Ovary (tissue), 3 donors: ENCODE measurements around the gene NAALADL2.

Experiments
- EP300 ChIP-seq: sonication (generic); formaldehyde crosslinking; IDR thresholded peaks from one replicate; pipeline ENCODE4 v1.6.1; 2017; ENCODE audit warnings: antibody characterized with exemption
- POLR2A ChIP-seq: fragments of 450-650 bp; IDR thresholded peaks from one replicate; pipeline ENCODE4 v1.6.1; 2017; ENCODE audit warnings: antibody characterized with exemption, mild to moderate bottlenecking, moderate library complexity
- TF ChIP-seq, protein P1 (sequence below), 3 donors: fragments of 450-650 bp in 2 of 3; fragments of 200-600 bp in 1 of 3; IDR thresholded peaks; one replicate each; pipeline versions ENCODE4 v1.5.1 to v1.8.0; 2016 to 2022; ENCODE audit warnings: antibody characterized with exemption in 3 of 3, mild to moderate bottlenecking in 1 of 3
- donor health status: DM: no; HTN: no; CAD: no.

GRCh38 chr3:175187586-175187985, 328.5 kb downstream of the NAALADL2 start:
- TF ChIP-seq, protein P1, sequence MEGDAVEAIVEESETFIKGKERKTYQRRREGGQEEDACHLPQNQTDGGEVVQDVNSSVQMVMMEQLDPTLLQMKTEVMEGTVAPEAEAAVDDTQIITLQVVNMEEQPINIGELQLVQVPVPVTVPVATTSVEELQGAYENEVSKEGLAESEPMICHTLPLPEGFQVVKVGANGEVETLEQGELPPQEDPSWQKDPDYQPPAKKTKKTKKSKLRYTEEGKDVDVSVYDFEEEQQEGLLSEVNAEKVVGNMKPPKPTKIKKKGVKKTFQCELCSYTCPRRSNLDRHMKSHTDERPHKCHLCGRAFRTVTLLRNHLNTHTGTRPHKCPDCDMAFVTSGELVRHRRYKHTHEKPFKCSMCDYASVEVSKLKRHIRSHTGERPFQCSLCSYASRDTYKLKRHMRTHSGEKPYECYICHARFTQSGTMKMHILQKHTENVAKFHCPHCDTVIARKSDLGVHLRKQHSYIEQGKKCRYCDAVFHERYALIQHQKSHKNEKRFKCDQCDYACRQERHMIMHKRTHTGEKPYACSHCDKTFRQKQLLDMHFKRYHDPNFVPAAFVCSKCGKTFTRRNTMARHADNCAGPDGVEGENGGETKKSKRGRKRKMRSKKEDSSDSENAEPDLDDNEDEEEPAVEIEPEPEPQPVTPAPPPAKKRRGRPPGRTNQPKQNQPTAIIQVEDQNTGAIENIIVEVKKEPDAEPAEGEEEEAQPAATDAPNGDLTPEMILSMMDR (IDR thresholded peaks at IDR 0.05): no peak
- TF ChIP-seq POLR2A (no peak), EP300 (no peak)
